Smooth muscle cell (in vitro differentiated cells): Measurements from ENCODE around the gene PSMD3. TPM values are rescaled to one million over a fixed set of nuclear protein-coding genes. Genes with fewer than 3 reads are reported as not detected.
"Not testable (repeated sequence)": the region's sequence is repeated elsewhere in the genome, so short reads cannot be mapped to it uniquely, and the experiment has no call there.

Experiments
- DNase-seq: peaks from one replicate; lab custom pipeline; 2025; ENCODE audit not compliant: unreplicated experiment; lab: John Stamatoyannopoulos, UW
- H2AFZ ChIP-seq: fragments of 200-600 bp; sonication (generic); 2 replicates; pipeline ENCODE4 v1.6.0; 2016; ENCODE audit warnings: antibody characterized with exemption, low read depth, mild to moderate bottlenecking
- H3F3A ChIP-seq: fragments of 200-600 bp; sonication (generic); 2 replicates; pipeline ENCODE4 v1.6.0; 2017; ENCODE audit warnings: antibody characterized with exemption, low read depth
- H3K27ac ChIP-seq: fragments of 200-600 bp; sonication (generic); 2 replicates; pipeline ENCODE4 v1.5.1; 2016; ENCODE audit warnings: low read depth, mild to moderate bottlenecking
- H3K27me3 ChIP-seq: fragments of 200-600 bp; sonication (generic); 2 replicates; pipeline ENCODE4 v1.6.1; 2016; ENCODE audit warnings: low read depth, mild to moderate bottlenecking
- H3K36me3 ChIP-seq: fragments of 200-600 bp; sonication (generic); 2 replicates; pipeline ENCODE4 v1.5.1; 2016; ENCODE audit warnings: low read depth
- H3K4me1 ChIP-seq: fragments of 200-600 bp; sonication (generic); 2 replicates; pipeline ENCODE4 v1.5.1; 2016; ENCODE audit warnings: low read depth
- H3K4me2 ChIP-seq: fragments of 200-600 bp; sonication (generic); 2 replicates; pipeline ENCODE4 v1.6.0; 2016; ENCODE audit warnings: mild to moderate bottlenecking
- H3K4me3 ChIP-seq: fragments of 200-600 bp; sonication (generic); 2 replicates; pipeline ENCODE4 v1.5.1; 2016; ENCODE audit warnings: mild to moderate bottlenecking
- H3K79me2 ChIP-seq: fragments of 200-600 bp; sonication (generic); 2 replicates; pipeline ENCODE4 v1.6.0; 2016; ENCODE audit warnings: low read depth, mild to moderate bottlenecking
- H3K9ac ChIP-seq: fragments of 200-600 bp; sonication (generic); 2 replicates; pipeline ENCODE4 v1.6.0; 2016; ENCODE audit warnings: low read depth
- H3K9me3 ChIP-seq: fragments of 200-600 bp; sonication (generic); replicated peaks from 2 replicates; pipeline ENCODE4 v1.5.1; 2016; ENCODE audit warnings: low read depth
- H4K20me1 ChIP-seq: fragments of 200-600 bp; sonication (generic); 2 replicates; pipeline ENCODE4 v1.6.0; 2016; ENCODE audit warnings: low read depth
- CTCF ChIP-seq: fragments of 200-600 bp; sonication (generic); IDR thresholded peaks from 2 replicates; pipeline ENCODE4 v1.5.1; 2017; ENCODE audit warnings: borderline replicate concordance, mild to moderate bottlenecking, antibody characterized with exemption; ENCODE audit not compliant: insufficient read depth, poor library complexity, severe bottlenecking
- WGBS: methylation state at CpG from one replicate; pipeline ENCODE4 v1.1.7; 2016; ENCODE audit warnings: low lambda C conversion rate; 5-methylcytosine and 5-hydroxymethylcytosine counted together
- polyA plus RNA-seq: library from polyadenylated mRNA; unstranded; fragments of >200 nt; fragmentation: Nextera tagmentation; extraction: Ambion mirVana; gene quantifications from 2 replicates; pipeline ENCODE4 v1.2.1, GENCODE V29; 2016
- total RNA-seq: library from RNA; depleted of rRNA; stranded (reverse); fragments of >200 nt; gene quantifications from 2 replicates; pipeline ENCODE4 v1.2.3, GENCODE V29; 2014

PSMD3 gene
- total and polyA plus RNA-seq, 2 experiments from 2014 or later: 83.8 to 110 TPM

- no peaks in the 10 kb centered on the region for H3K79me2 ChIP-seq
- no peak for TF ChIP-seq CTCF
- H2AFZ ChIP-seq: no peak overlapping the region
- 95% methylated on average over 9 of the region's 9 CpGs for WGBS
- no peak overlapping the region for H3K4me2 ChIP-seq
- H3K27me3 ChIP-seq: no peaks in the 10 kb centered on the region
- no peaks in the 10 kb centered on the region for H3K36me3 ChIP-seq
- no peaks in the 10 kb centered on the region for H3K4me1 ChIP-seq
- no peak overlapping the region for H3K4me3 ChIP-seq
- H3K9me3 ChIP-seq: no peaks in the 10 kb centered on the region
- no peaks in the 10 kb centered on the region for H4K20me1 ChIP-seq
- no peak for DNase-seq
- no peaks in the 10 kb centered on the region for H3F3A ChIP-seq
- H3K27ac ChIP-seq: no peak overlapping the region
- no peak overlapping the region for H3K9ac ChIP-seq
Measured at GRCh38 chr17:40004072-40004471, 23.5 kb downstream of the PSMD3 start.

- Histone ChIP-seq H3K79me2 (no peaks in the 10 kb centered on the region), H3K4me2 (no peak overlapping the region), H3K36me3 (no peaks in the 10 kb centered on the region), H3F3A (no peaks in the 10 kb centered on the region), H3K27me3 (no peaks in the 10 kb centered on the region), H3K27ac (no peak overlapping the region), H4K20me1 (no peaks in the 10 kb centered on the region), H3K4me1 (no peaks in the 10 kb centered on the region), H2AFZ (no peak overlapping the region), H3K4me3 (no peak overlapping the region), H3K9me3 (no peaks in the 10 kb centered on the region), H3K9ac (no peak overlapping the region)
- DNase-seq: no peak
- TF ChIP-seq CTCF: no peak
- WGBS: 95% methylated on average over 7 of the region's 7 CpGs
Measured at GRCh38 chr17:40004712-40005111, 24.1 kb downstream of the PSMD3 start.

- no peak for TF ChIP-seq CTCF
- DNase-seq: no peak
- H3K27me3 ChIP-seq: no peaks in the 10 kb centered on the region
- no peak overlapping the region for H3K9ac ChIP-seq
- no peaks in the 10 kb centered on the region for H3F3A ChIP-seq
- no peaks in the 10 kb centered on the region for H3K36me3 ChIP-seq
- H3K4me2 ChIP-seq: no peak overlapping the region
- no peaks in the 10 kb centered on the region for H3K9me3 ChIP-seq
- no peaks in the 10 kb centered on the region for H3K4me1 ChIP-seq
- WGBS: 67% methylated on average over 6 of the region's 6 CpGs
- no peaks in the 10 kb centered on the region for H3K79me2 ChIP-seq
- no peak overlapping the region for H2AFZ ChIP-seq
- no peak overlapping the region for H3K4me3 ChIP-seq
- no peaks in the 10 kb centered on the region for H4K20me1 ChIP-seq
- H3K27ac ChIP-seq: no peak overlapping the region
Measured at GRCh38 chr17:40005520-40005919, 24.9 kb downstream of the PSMD3 start.

GRCh38 chr17:40010946-40011500, 30.4 kb downstream of the PSMD3 start:
- WGBS: 99% methylated on average over 25 of the region's 38 CpGs
- not testable (repeated sequence) for H3K27me3 ChIP-seq, H3K27ac ChIP-seq, H3K9ac ChIP-seq, H3K4me2 ChIP-seq, H3K79me2 ChIP-seq, H4K20me1 ChIP-seq, DNase-seq, H3K9me3 ChIP-seq, H2AFZ ChIP-seq, H3K36me3 ChIP-seq, H3F3A ChIP-seq, H3K4me3 ChIP-seq, H3K4me1 ChIP-seq

DNA sequence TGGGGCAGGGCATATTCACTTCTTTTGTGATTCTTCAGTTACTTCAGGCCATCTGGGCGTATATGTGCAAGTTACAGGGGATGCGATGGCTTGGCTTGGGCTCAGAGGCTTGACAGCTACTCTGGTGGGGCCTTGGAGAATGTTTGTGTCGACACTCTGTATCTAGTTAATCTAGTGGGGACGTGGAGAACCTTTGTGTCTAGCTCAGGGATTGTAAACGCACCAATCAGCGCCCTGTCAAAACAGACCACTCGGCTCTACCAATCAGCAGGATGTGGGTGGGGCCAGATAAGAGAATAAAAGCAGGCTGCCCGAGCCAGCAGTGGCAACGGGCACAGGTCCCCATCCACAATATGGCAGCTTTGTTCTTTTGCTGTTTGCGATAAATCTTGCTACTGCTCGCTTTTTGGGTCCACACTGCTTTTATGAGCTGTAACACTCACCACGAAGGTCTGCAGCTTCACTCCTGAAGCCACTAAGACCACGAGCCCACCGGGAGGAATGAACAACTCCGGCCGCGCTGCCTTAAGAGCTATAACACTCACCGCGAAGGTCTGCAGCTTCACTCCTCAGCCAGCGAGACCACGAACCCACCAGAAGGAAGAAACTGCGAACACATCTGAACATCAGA, 31.5 kb downstream of the PSMD3 start:
- not testable (repeated sequence) for H3K4me3 ChIP-seq, H3F3A ChIP-seq, H4K20me1 ChIP-seq, H3K9ac ChIP-seq, H3K9me3 ChIP-seq, H3K4me1 ChIP-seq, H2AFZ ChIP-seq, H3K36me3 ChIP-seq, DNase-seq, H3K27me3 ChIP-seq, H3K79me2 ChIP-seq, H3K4me2 ChIP-seq, H3K27ac ChIP-seq
- WGBS: 86% methylated on average over 22 of the region's 22 CpGs
